WTC11 (cell line): ENCODE data around the gene MTHFD2. TPM values are rescaled to one million over a fixed set of nuclear protein-coding genes. Genes with fewer than 3 reads are reported as not detected.

Experiments used
- ATAC-seq: fragments of 200-7000 bp; cut with Tn5 transposase; 2 replicates; pipeline ENCODE4 v1.10.0; 2021; ENCODE audit warnings: mild to moderate bottlenecking, moderate library complexity
- CTCF ChIA-PET: fragments of 300-600 bp; sonication (Branson Sonifier 250); formaldehyde crosslinking; loops from one replicate; lab custom pipeline; 2021; ENCODE audit warnings: antibody characterized with exemption; lab: Charles Lee
- POLR2A ChIA-PET: fragments of 350-600 bp; sonication (Branson Sonifier 250); formaldehyde crosslinking; loops from one replicate; lab custom pipeline; 2021; ENCODE audit warnings: antibody characterized with exemption; lab: Charles Lee
- DNase-seq: peaks from one replicate; pipeline ENCODE4 v3.0.0; 2021; ENCODE audit warnings: low spot score
- H3K27ac Mint-ChIP-seq: 2 replicates; pipeline ENCODE4 v1.8.0; 2021; ENCODE audit warnings: mixed read lengths
- H3K27me3 Mint-ChIP-seq: 2 replicates; pipeline ENCODE4 v1.8.0; 2021; ENCODE audit warnings: low read depth, mild to moderate bottlenecking, moderate library complexity, mixed read lengths
- H3K36me3 Mint-ChIP-seq: 2 replicates; pipeline ENCODE4 v1.8.0; 2021; ENCODE audit warnings: mixed read lengths
- H3K4me1 Mint-ChIP-seq: 2 replicates; pipeline ENCODE4 v1.8.0; 2022; ENCODE audit warnings: mixed read lengths
- H3K4me3 Mint-ChIP-seq: 2 replicates; pipeline ENCODE4 v1.8.0; 2021; ENCODE audit warnings: mild to moderate bottlenecking, moderate library complexity, mixed read lengths
- H3K9me3 Mint-ChIP-seq: 2 replicates; pipeline ENCODE4 v1.8.0; 2021; ENCODE audit warnings: mixed read lengths
- CREB1 ChIP-seq: sonication (generic); formaldehyde crosslinking; IDR thresholded peaks from 2 replicates; pipeline ENCODE4 v1.8.0; 2023; ENCODE audit warnings: mild to moderate bottlenecking, missing genetic modification reagents
- EMX1 ChIP-seq: fragments of 250-450 bp; sonication (Bioruptor Pico); IDR thresholded peaks from 2 replicates; pipeline ENCODE4 v1.8.0; 2021; ENCODE audit warnings: mild to moderate bottlenecking
- ETV6 ChIP-seq: sonication (generic); formaldehyde crosslinking; IDR thresholded peaks from 2 replicates; pipeline ENCODE4 v1.8.1; 2022; ENCODE audit warnings: mild to moderate bottlenecking, missing genetic modification reagents
- FOXP1 ChIP-seq: sonication (generic); formaldehyde crosslinking; IDR thresholded peaks from 2 replicates; pipeline ENCODE4 v1.8.0; 2022; ENCODE audit warnings: missing genetic modification reagents, mild to moderate bottlenecking, moderate library complexity, borderline replicate concordance
- HMGA2 ChIP-seq: fragments of 250-450 bp; sonication (Bioruptor Pico); IDR thresholded peaks from 2 replicates; pipeline ENCODE4 v1.4.0; 2021; ENCODE audit warnings: mild to moderate bottlenecking, moderate library complexity
- JAZF1 ChIP-seq: fragments of 250-450 bp; sonication (Bioruptor Pico); IDR thresholded peaks from 2 replicates; pipeline ENCODE4 v1.9.0; 2021; ENCODE audit warnings: moderate library complexity, mild to moderate bottlenecking, inconsistent platforms
- KAT7 ChIP-seq: sonication (generic); formaldehyde crosslinking; IDR thresholded peaks from 2 replicates; pipeline ENCODE4 v1.8.1; 2023; ENCODE audit warnings: missing genetic modification reagents, mild to moderate bottlenecking, borderline replicate concordance
- MXD4 ChIP-seq: fragments of 250-450 bp; sonication (Bioruptor Pico); IDR thresholded peaks from 2 replicates; pipeline ENCODE4 v1.8.0; 2021; ENCODE audit warnings: mild to moderate bottlenecking, moderate library complexity, borderline replicate concordance
- MYBL2 ChIP-seq: sonication (generic); formaldehyde crosslinking; IDR thresholded peaks from 2 replicates; pipeline ENCODE4 v1.8.1; 2023; ENCODE audit warnings: mild to moderate bottlenecking, moderate library complexity, missing genetic modification reagents
- NFE2L1 ChIP-seq: sonication (generic); formaldehyde crosslinking; IDR thresholded peaks from 2 replicates; pipeline ENCODE4 v1.8.1; 2023; ENCODE audit warnings: missing genetic modification reagents
- NR3C1 ChIP-seq: sonication (generic); formaldehyde crosslinking; conservative IDR thresholded peaks from 2 replicates; pipeline ENCODE4 v1.8.1; 2023; ENCODE audit warnings: low read depth, mild to moderate bottlenecking, missing genetic modification reagents
- PRRX2 ChIP-seq: fragments of 250-450 bp; sonication (Bioruptor Pico); IDR thresholded peaks from 2 replicates; pipeline ENCODE4 v1.8.0; 2021; ENCODE audit warnings: mild to moderate bottlenecking
- SMAD4 ChIP-seq: sonication (generic); formaldehyde crosslinking; IDR thresholded peaks from 2 replicates; pipeline ENCODE4 v1.8.0; 2022; ENCODE audit warnings: mild to moderate bottlenecking, missing genetic modification reagents
- SOX15 ChIP-seq: fragments of 250-450 bp; sonication (Bioruptor Pico); IDR thresholded peaks from 2 replicates; pipeline ENCODE4 v1.9.0; 2021; ENCODE audit warnings: mild to moderate bottlenecking
- SP1 ChIP-seq: sonication (generic); formaldehyde crosslinking; conservative IDR thresholded peaks from 2 replicates; pipeline ENCODE4 v1.8.1; 2022; ENCODE audit warnings: missing genetic modification reagents
- STAT6 ChIP-seq: sonication (generic); formaldehyde crosslinking; conservative IDR thresholded peaks from 2 replicates; pipeline ENCODE4 v1.8.1; 2023; ENCODE audit warnings: mild to moderate bottlenecking, low read depth, missing genetic modification reagents, moderate library complexity
- TCF7 ChIP-seq: sonication (generic); formaldehyde crosslinking; IDR thresholded peaks from 2 replicates; pipeline ENCODE4 v1.8.0; 2022; ENCODE audit warnings: mild to moderate bottlenecking, low read depth, missing genetic modification reagents, moderate library complexity
- TEAD1 ChIP-seq: sonication (generic); formaldehyde crosslinking; IDR thresholded peaks from 2 replicates; pipeline ENCODE4 v1.8.0; 2022; ENCODE audit warnings: mild to moderate bottlenecking, missing genetic modification reagents
- ZBTB21 ChIP-seq: sonication (generic); formaldehyde crosslinking; IDR thresholded peaks from 2 replicates; pipeline ENCODE4 v1.8.1; 2023; ENCODE audit warnings: mild to moderate bottlenecking, missing genetic modification reagents, borderline replicate concordance
- ZNF138 ChIP-seq: sonication (generic); formaldehyde crosslinking; conservative IDR thresholded peaks from 2 replicates; pipeline ENCODE4 v1.8.1; 2022; ENCODE audit warnings: mild to moderate bottlenecking, moderate library complexity, missing genetic modification reagents
- ZNF317 ChIP-seq: sonication (generic); formaldehyde crosslinking; IDR thresholded peaks from 2 replicates; pipeline ENCODE4 v1.8.1; 2023; ENCODE audit warnings: low read depth, mild to moderate bottlenecking, moderate library complexity, missing genetic modification reagents, borderline replicate concordance
- ZNF423 ChIP-seq: fragments of 250-450 bp; sonication (Bioruptor Pico); IDR thresholded peaks from 2 replicates; pipeline ENCODE4 v2.1.2; 2022; ENCODE audit warnings: mild to moderate bottlenecking, moderate library complexity
- total RNA-seq: library from RNA; stranded (reverse); gene quantifications from 3 replicates; pipeline ENCODE4 v1.2.3, GENCODE V29; 2021
- TF ChIP-seq, protein P1 (sequence below): sonication (generic); formaldehyde crosslinking; IDR thresholded peaks from 2 replicates; pipeline ENCODE4 v1.8.0; 2022; ENCODE audit warnings: mild to moderate bottlenecking, missing genetic modification reagents
- TF ChIP-seq, protein P2 (sequence below): sonication (generic); formaldehyde crosslinking; IDR thresholded peaks from 2 replicates; pipeline ENCODE4 v1.8.1; 2023; ENCODE audit warnings: mild to moderate bottlenecking, missing genetic modification reagents
- TF ChIP-seq, protein P3 (sequence below): sonication (generic); formaldehyde crosslinking; IDR thresholded peaks from 2 replicates; pipeline ENCODE4 v1.8.1; 2022; ENCODE audit warnings: low read depth, missing genetic modification reagents, borderline replicate concordance
- TF ChIP-seq, protein P4 (sequence below): sonication (generic); formaldehyde crosslinking; IDR thresholded peaks from 2 replicates; pipeline ENCODE4 v1.8.0; 2022; ENCODE audit warnings: mild to moderate bottlenecking, missing genetic modification reagents
- TF ChIP-seq, protein P5 (sequence below): sonication (generic); formaldehyde crosslinking; IDR thresholded peaks from 2 replicates; pipeline ENCODE4 v1.8.0; 2023; ENCODE audit warnings: mild to moderate bottlenecking, missing genetic modification reagents

MTHFD2 gene
- total RNA-seq, 1 experiment from 2014 or later: 251 TPM

GRCh38 chr2:74168739-74169138, 29.7 kb upstream of the MTHFD2 start:
- no peaks in the 10 kb centered on the region for H3K9me3 Mint-ChIP-seq
- ChIA-PET CTCF (interaction anchor here (2.1 kb wide), 1 partner anchor 10 kb away, joined by 10 read pairs; the partner anchor contains the start of gene MOB1A), POLR2A (interaction anchor here (0.8 kb wide), 1 partner anchor 17 kb away, joined by 3 read pairs; no protein-coding TSS in a partner anchor)
- H3K4me3 Mint-ChIP-seq: no peak overlapping the region
- DNase-seq (no peak), ATAC-seq (no peak)
- no peaks in the 10 kb centered on the region for H3K4me1 Mint-ChIP-seq
- H3K27me3 Mint-ChIP-seq: no peaks in the 10 kb centered on the region
- H3K27ac Mint-ChIP-seq: no peak overlapping the region
- H3K36me3 Mint-ChIP-seq: peaks cover 66% of the 10 kb centered on the region
- TF ChIP-seq, protein P1, sequence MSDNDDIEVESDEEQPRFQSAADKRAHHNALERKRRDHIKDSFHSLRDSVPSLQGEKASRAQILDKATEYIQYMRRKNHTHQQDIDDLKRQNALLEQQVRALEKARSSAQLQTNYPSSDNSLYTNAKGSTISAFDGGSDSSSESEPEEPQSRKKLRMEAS (CRISPR knock-in tag): no peak
- TF ChIP-seq NFE2L1 (no peak), SP1 (no peak), HMGA2 (CRISPR knock-in tag) (no peak), ZNF423 (no peak), CREB1 (no peak), ETV6 (CRISPR knock-in tag) (no peak), KAT7 (CRISPR knock-in tag) (no peak), JAZF1 (no peak), ZNF317 (CRISPR knock-in tag) (no peak), TEAD1 (CRISPR knock-in tag) (no peak), ZNF138 (no peak), SOX15 (CRISPR knock-in tag) (no peak), PRRX2 (CRISPR knock-in tag) (no peak)
- TF ChIP-seq, protein P2, sequence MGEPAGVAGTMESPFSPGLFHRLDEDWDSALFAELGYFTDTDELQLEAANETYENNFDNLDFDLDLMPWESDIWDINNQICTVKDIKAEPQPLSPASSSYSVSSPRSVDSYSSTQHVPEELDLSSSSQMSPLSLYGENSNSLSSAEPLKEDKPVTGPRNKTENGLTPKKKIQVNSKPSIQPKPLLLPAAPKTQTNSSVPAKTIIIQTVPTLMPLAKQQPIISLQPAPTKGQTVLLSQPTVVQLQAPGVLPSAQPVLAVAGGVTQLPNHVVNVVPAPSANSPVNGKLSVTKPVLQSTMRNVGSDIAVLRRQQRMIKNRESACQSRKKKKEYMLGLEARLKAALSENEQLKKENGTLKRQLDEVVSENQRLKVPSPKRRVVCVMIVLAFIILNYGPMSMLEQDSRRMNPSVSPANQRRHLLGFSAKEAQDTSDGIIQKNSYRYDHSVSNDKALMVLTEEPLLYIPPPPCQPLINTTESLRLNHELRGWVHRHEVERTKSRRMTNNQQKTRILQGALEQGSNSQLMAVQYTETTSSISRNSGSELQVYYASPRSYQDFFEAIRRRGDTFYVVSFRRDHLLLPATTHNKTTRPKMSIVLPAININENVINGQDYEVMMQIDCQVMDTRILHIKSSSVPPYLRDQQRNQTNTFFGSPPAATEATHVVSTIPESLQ (CRISPR knock-in tag): no peak
- TF ChIP-seq, protein P3, sequence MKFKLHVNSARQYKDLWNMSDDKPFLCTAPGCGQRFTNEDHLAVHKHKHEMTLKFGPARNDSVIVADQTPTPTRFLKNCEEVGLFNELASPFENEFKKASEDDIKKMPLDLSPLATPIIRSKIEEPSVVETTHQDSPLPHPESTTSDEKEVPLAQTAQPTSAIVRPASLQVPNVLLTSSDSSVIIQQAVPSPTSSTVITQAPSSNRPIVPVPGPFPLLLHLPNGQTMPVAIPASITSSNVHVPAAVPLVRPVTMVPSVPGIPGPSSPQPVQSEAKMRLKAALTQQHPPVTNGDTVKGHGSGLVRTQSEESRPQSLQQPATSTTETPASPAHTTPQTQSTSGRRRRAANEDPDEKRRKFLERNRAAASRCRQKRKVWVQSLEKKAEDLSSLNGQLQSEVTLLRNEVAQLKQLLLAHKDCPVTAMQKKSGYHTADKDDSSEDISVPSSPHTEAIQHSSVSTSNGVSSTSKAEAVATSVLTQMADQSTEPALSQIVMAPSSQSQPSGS (CRISPR knock-in tag): no peak
- TF ChIP-seq, protein P4, sequence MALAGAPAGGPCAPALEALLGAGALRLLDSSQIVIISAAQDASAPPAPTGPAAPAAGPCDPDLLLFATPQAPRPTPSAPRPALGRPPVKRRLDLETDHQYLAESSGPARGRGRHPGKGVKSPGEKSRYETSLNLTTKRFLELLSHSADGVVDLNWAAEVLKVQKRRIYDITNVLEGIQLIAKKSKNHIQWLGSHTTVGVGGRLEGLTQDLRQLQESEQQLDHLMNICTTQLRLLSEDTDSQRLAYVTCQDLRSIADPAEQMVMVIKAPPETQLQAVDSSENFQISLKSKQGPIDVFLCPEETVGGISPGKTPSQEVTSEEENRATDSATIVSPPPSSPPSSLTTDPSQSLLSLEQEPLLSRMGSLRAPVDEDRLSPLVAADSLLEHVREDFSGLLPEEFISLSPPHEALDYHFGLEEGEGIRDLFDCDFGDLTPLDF (CRISPR knock-in tag): no peak

DNA sequence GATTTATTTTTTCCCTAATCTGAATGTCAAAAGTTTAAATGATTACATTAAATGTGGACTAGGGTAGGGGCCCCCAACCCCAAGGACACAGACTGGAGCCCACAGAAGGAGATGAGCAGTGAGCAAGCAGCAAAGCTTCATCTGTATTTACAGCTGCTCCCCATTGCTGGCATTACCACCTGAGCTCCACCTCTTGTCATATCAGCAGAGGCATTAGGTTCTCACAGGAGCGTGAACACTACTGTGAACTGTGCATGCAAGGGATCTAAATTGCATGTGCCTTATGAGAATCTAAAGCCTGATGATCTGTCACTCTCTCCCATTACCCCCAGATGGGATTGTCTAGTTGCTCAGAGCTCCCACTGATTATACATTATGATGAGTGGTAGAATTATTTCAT, 23.5 kb upstream of the MTHFD2 start:
- H3K27ac Mint-ChIP-seq: no peak overlapping the region
- no peak for ATAC-seq
- DNase-seq: no peak
- peaks cover 9% of the 10 kb centered on the region for H3K4me1 Mint-ChIP-seq
- H3K9me3 Mint-ChIP-seq: peaks cover 15% of the 10 kb centered on the region
- H3K4me3 Mint-ChIP-seq: no peak overlapping the region
- no peaks in the 10 kb centered on the region for H3K27me3 Mint-ChIP-seq
- CTCF ChIA-PET: interaction anchor here (1.5 kb wide), 1 partner anchor 36 kb away, joined by 4 read pairs; no protein-coding TSS in a partner anchor
- peaks cover 44% of the 10 kb centered on the region for H3K36me3 Mint-ChIP-seq
- POLR2A ChIA-PET: no interaction called here
- no peak for TF ChIP-seq NR3C1
- TF ChIP-seq MXD4: no peak
- no peak for TF ChIP-seq ZBTB21
- no peak for TF ChIP-seq EMX1 (CRISPR knock-in tag)
- TF ChIP-seq SMAD4 (CRISPR knock-in tag): no peak
- no peak for TF ChIP-seq MYBL2 (CRISPR knock-in tag)
- TF ChIP-seq FOXP1 (CRISPR knock-in tag): no peak
- TF ChIP-seq TCF7 (CRISPR knock-in tag): no peak
- no peak for TF ChIP-seq STAT6 (CRISPR knock-in tag)
- TF ChIP-seq, protein P5, sequence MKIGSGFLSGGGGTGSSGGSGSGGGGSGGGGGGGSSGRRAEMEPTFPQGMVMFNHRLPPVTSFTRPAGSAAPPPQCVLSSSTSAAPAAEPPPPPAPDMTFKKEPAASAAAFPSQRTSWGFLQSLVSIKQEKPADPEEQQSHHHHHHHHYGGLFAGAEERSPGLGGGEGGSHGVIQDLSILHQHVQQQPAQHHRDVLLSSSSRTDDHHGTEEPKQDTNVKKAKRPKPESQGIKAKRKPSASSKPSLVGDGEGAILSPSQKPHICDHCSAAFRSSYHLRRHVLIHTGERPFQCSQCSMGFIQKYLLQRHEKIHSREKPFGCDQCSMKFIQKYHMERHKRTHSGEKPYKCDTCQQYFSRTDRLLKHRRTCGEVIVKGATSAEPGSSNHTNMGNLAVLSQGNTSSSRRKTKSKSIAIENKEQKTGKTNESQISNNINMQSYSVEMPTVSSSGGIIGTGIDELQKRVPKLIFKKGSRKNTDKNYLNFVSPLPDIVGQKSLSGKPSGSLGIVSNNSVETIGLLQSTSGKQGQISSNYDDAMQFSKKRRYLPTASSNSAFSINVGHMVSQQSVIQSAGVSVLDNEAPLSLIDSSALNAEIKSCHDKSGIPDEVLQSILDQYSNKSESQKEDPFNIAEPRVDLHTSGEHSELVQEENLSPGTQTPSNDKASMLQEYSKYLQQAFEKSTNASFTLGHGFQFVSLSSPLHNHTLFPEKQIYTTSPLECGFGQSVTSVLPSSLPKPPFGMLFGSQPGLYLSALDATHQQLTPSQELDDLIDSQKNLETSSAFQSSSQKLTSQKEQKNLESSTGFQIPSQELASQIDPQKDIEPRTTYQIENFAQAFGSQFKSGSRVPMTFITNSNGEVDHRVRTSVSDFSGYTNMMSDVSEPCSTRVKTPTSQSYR (CRISPR knock-in tag): no peak
